HepG2 (cell line): Measurements from ENCODE around the gene MYH7. TPM values are rescaled to one million over a fixed set of nuclear protein-coding genes. Genes with fewer than 3 reads are reported as not detected.

ENCODE experiments used
- ARNTL ChIP-seq: sonication (generic); formaldehyde crosslinking; IDR thresholded peaks from 2 replicates; pipeline ENCODE4 v1.4.0; 2020; ENCODE audit warnings: mild to moderate bottlenecking, missing genetic modification reagents
- BRD4 ChIP-seq: sonication (generic); formaldehyde crosslinking; IDR thresholded peaks from 2 replicates; pipeline ENCODE4 v1.4.0; 2020; ENCODE audit warnings: missing genetic modification reagents
- CHCHD3 ChIP-seq: sonication (generic); formaldehyde crosslinking; IDR thresholded peaks from 2 replicates; pipeline ENCODE4 v1.8.0; 2022; ENCODE audit warnings: mild to moderate bottlenecking, missing genetic modification reagents, moderate library complexity
- HES4 ChIP-seq: sonication (generic); formaldehyde crosslinking; IDR thresholded peaks from 2 replicates; pipeline ENCODE4 v1.9.0; 2021; ENCODE audit warnings: mild to moderate bottlenecking, missing genetic modification reagents, borderline replicate concordance
- HOXA9 ChIP-seq: sonication (generic); formaldehyde crosslinking; IDR thresholded peaks from 2 replicates; pipeline ENCODE4 v1.8.1; 2022; ENCODE audit warnings: missing genetic modification reagents, mild to moderate bottlenecking, moderate library complexity, borderline replicate concordance
- JARID2 ChIP-seq: sonication (generic); formaldehyde crosslinking; IDR thresholded peaks from 2 replicates; pipeline ENCODE4 v1.8.1; 2023; ENCODE audit warnings: missing genetic modification reagents, inconsistent platforms; ENCODE audit not compliant: insufficient replicate concordance
- KDM5B ChIP-seq: sonication (generic); formaldehyde crosslinking; IDR thresholded peaks from 2 replicates; pipeline ENCODE4 v1.4.0; 2020; ENCODE audit warnings: missing genetic modification reagents, mild to moderate bottlenecking, borderline replicate concordance
- MAX ChIP-seq: IDR thresholded peaks from 2 replicates; pipeline ENCODE4 v1.6.1; 2012; ENCODE audit warnings: inconsistent platforms
- MIER2 ChIP-seq: IDR thresholded peaks from 2 replicates; pipeline ENCODE4 v1.6.1; 2016; ENCODE audit warnings: missing biosample characterization, missing genetic modification reagents
- MYNN ChIP-seq: sonication (generic); formaldehyde crosslinking; IDR thresholded peaks from 2 replicates; pipeline ENCODE4 v1.4.0; 2020; ENCODE audit warnings: mild to moderate bottlenecking, low read depth, missing genetic modification reagents
- NCOA1 ChIP-seq: sonication (generic); formaldehyde crosslinking; IDR thresholded peaks from 2 replicates; pipeline ENCODE4 v1.9.0; 2021; ENCODE audit warnings: missing genetic modification reagents
- NONO ChIP-seq, 2 experiments: fragments of 450-650 bp in 1 of 2; sonication (generic) in 1 of 2; formaldehyde crosslinking in 1 of 2; IDR thresholded peaks in 1 of 2; conservative IDR thresholded peaks in 1 of 2; 2 replicates each; pipeline versions ENCODE4 v1.6.1 to v1.8.0; 2017 to 2022; ENCODE audit warnings: mild to moderate bottlenecking in 1 of 2, missing genetic modification reagents in 1 of 2, moderate library complexity in 1 of 2
- RFX3 ChIP-seq: IDR thresholded peaks from 2 replicates; pipeline ENCODE4 v1.6.1; 2016; ENCODE audit warnings: missing biosample characterization, missing genetic modification reagents
- ZBTB33 ChIP-seq: sonication (generic); formaldehyde crosslinking; IDR thresholded peaks from 2 replicates; pipeline ENCODE4 v1.4.0; 2020; ENCODE audit warnings: missing genetic modification reagents
- ZFP36 ChIP-seq: fragments of 150-350 bp; IDR thresholded peaks from 2 replicates; pipeline ENCODE4 v1.6.1; 2018; ENCODE audit warnings: borderline replicate concordance, low read length, low read depth; ENCODE audit not compliant: partially characterized antibody
- ZFP36L2 ChIP-seq: sonication (generic); formaldehyde crosslinking; IDR thresholded peaks from 2 replicates; pipeline ENCODE4 v1.4.0; 2020; ENCODE audit warnings: missing genetic modification reagents
- ZNF205 ChIP-seq: IDR thresholded peaks from 2 replicates; pipeline ENCODE4 v1.6.1; 2018; ENCODE audit warnings: missing biosample characterization, missing genetic modification reagents
- ZNF598 ChIP-seq: sonication (generic); formaldehyde crosslinking; IDR thresholded peaks from 2 replicates; pipeline ENCODE4 v1.5.1; 2020; ENCODE audit warnings: mild to moderate bottlenecking, missing genetic modification reagents, borderline replicate concordance
- ZNF629 ChIP-seq: sonication (generic); formaldehyde crosslinking; conservative IDR thresholded peaks from 2 replicates; pipeline ENCODE4 v1.5.0; 2020; ENCODE audit warnings: missing genetic modification reagents
- ZNF660 ChIP-seq: sonication (generic); formaldehyde crosslinking; IDR thresholded peaks from 2 replicates; pipeline ENCODE4 v1.5.1; 2020; ENCODE audit warnings: mild to moderate bottlenecking, low read depth, missing genetic modification reagents, borderline replicate concordance
- ZNF672 ChIP-seq: sonication (generic); formaldehyde crosslinking; IDR thresholded peaks from 2 replicates; pipeline ENCODE4 v1.8.1; 2022; ENCODE audit warnings: missing genetic modification reagents
- ZNF766 ChIP-seq: sonication (generic); formaldehyde crosslinking; IDR thresholded peaks from 2 replicates; pipeline ENCODE4 v1.5.0; 2020; ENCODE audit warnings: missing genetic modification reagents, borderline replicate concordance
- polyA plus RNA-seq, 8 experiments: library from polyadenylated mRNA; depleted of rRNA in 3 of 8; stranded (reverse) in 7 of 8; unstranded in 1 of 8; fragments of >200 nt; fragmentation: Illumina TruSeq in 4 of 8; extraction: Trizol in 4 of 8; gene quantifications; 2 replicates each; pipeline versions ENCODE4 v1.2.1 to v1.2.3, GENCODE V29; 2011 to 2016; ENCODE audit warnings: low read depth in 4 of 8, missing spikeins in 1 of 8, mixed read lengths in 1 of 8; ENCODE audit not compliant: insufficient read depth in 1 of 8
- total RNA-seq, 5 experiments: library from RNA; depleted of rRNA; stranded (reverse); fragments of >200 nt; fragmentation: Illumina TruSeq; extraction: Trizol; gene quantifications; 2 replicates each; pipeline ENCODE4 v1.2.3, GENCODE V29; 2016; ENCODE audit warnings: low read depth in 1 of 5
- TF ChIP-seq, protein P1 (sequence below): sonication (generic); formaldehyde crosslinking; IDR thresholded peaks from 2 replicates; pipeline ENCODE4 v1.5.0; 2020; ENCODE audit warnings: missing genetic modification reagents, mild to moderate bottlenecking, borderline replicate concordance
- TF ChIP-seq, protein P2 (sequence below): sonication (generic); formaldehyde crosslinking; IDR thresholded peaks from 2 replicates; pipeline ENCODE4 v1.5.0; 2020; ENCODE audit warnings: missing genetic modification reagents
- TF ChIP-seq, protein P3 (sequence below): sonication (generic); formaldehyde crosslinking; IDR thresholded peaks from 2 replicates; pipeline ENCODE4 v1.5.0; 2020; ENCODE audit warnings: missing genetic modification reagents

MYH7 gene
- total and polyA plus RNA-seq, 2 of the 13 experiments (the other 11 are each of a cell fraction or from before 2014, with no cell fraction given): 0.04 TPM; not detected in 1

- TF ChIP-seq ZNF660: no peak
- TF ChIP-seq NONO (IDR thresholded peaks at IDR 0.05): no peak
- TF ChIP-seq NONO (CRISPR knock-in tag; conservative IDR thresholded peaks at IDR 0.05): 0 out of 2 replicates have a peak, but pooled peaks have one; percentile 9
- no peak for TF ChIP-seq ZNF205
- no peak for TF ChIP-seq JARID2 (CRISPR knock-in tag)
- no peak for TF ChIP-seq ZNF672 (CRISPR knock-in tag)
- TF ChIP-seq, protein P1, sequence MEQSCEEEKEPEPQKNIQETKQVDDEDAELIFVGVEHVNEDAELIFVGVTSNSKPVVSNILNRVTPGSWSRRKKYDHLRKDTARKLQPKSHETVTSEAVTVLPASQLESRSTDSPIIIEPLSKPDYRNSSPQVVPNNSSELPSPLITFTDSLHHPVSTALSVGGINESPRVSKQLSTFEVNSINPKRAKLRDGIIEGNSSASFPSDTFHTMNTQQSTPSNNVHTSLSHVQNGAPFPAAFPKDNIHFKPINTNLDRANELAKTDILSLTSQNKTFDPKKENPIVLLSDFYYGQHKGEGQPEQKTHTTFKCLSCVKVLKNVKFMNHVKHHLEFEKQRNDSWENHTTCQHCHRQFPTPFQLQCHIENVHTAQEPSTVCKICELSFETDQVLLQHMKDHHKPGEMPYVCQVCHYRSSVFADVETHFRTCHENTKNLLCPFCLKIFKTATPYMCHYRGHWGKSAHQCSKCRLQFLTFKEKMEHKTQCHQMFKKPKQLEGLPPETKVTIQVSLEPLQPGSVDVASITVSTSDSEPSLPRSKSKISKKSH (CRISPR knock-in tag): no peak
- no peak for TF ChIP-seq MAX
- peak; percentile 88 for TF ChIP-seq ZBTB33 (CRISPR knock-in tag)
- TF ChIP-seq ZFP36L2 (CRISPR knock-in tag): no peak
- TF ChIP-seq, protein P2, sequence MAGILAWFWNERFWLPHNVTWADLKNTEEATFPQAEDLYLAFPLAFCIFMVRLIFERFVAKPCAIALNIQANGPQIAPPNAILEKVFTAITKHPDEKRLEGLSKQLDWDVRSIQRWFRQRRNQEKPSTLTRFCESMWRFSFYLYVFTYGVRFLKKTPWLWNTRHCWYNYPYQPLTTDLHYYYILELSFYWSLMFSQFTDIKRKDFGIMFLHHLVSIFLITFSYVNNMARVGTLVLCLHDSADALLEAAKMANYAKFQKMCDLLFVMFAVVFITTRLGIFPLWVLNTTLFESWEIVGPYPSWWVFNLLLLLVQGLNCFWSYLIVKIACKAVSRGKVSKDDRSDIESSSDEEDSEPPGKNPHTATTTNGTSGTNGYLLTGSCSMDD (CRISPR knock-in tag): no peak
- no peak for TF ChIP-seq MIER2 (CRISPR knock-in tag)
- TF ChIP-seq ZNF629 (CRISPR knock-in tag): no peak
- no peak for TF ChIP-seq ZFP36
- TF ChIP-seq MYNN: no peak
- no peak for TF ChIP-seq CHCHD3 (CRISPR knock-in tag)
- no peak for TF ChIP-seq ARNTL (CRISPR knock-in tag)
- TF ChIP-seq HES4 (CRISPR knock-in tag): no peak
- no peak for TF ChIP-seq RFX3 (CRISPR knock-in tag)
- no peak for TF ChIP-seq KDM5B (CRISPR knock-in tag)
- TF ChIP-seq HOXA9: no peak
- TF ChIP-seq ZNF766 (CRISPR knock-in tag): no peak
- no peak for TF ChIP-seq ZNF598
- no peak for TF ChIP-seq BRD4 (CRISPR knock-in tag)
- TF ChIP-seq, protein P3, sequence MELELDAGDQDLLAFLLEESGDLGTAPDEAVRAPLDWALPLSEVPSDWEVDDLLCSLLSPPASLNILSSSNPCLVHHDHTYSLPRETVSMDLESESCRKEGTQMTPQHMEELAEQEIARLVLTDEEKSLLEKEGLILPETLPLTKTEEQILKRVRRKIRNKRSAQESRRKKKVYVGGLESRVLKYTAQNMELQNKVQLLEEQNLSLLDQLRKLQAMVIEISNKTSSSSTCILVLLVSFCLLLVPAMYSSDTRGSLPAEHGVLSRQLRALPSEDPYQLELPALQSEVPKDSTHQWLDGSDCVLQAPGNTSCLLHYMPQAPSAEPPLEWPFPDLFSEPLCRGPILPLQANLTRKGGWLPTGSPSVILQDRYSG: no peak
- no peak for TF ChIP-seq NCOA1 (CRISPR knock-in tag)
These were observed 46.7 kb upstream of the MYH7 start (continued) for GRCh38 chr14:23481979-23482822.
